HL-60 (cell line): ENCODE data around the gene NR2F2.
"Not testable (repeated sequence)": the region's sequence is repeated elsewhere in the genome, so short reads cannot be mapped to it uniquely, and the experiment has no call there.

Experiments used
- DNase-seq, 2 experiments: peaks; one replicate each; pipeline ENCODE4 v3.0.0-alpha.2; 2010 to 2020; ENCODE audit warnings: low read depth in 1 of 2, low spot score in 1 of 2
- H3K27ac ChIP-seq: fragments of 250-450 bp; sonication (Bioruptor Pico); replicated peaks from 2 replicates; pipeline ENCODE4 v1.5.1; 2020; ENCODE audit warnings: mild to moderate bottlenecking, moderate library complexity
- H3K27me3 ChIP-seq: fragments of 250-450 bp; sonication (Bioruptor Pico); 2 replicates; pipeline ENCODE4 v1.5.1; 2021; ENCODE audit warnings: mild to moderate bottlenecking, moderate library complexity; ENCODE audit not compliant: insufficient read depth, poor library complexity, severe bottlenecking
- H3K4me3 ChIP-seq: replicated peaks from 2 replicates; pipeline ENCODE4 v1.5.1; 2011; ENCODE audit warnings: mild to moderate bottlenecking, control low read depth, low read length; ENCODE audit not compliant: insufficient read depth
- GABPA ChIP-seq: IDR thresholded peaks from 2 replicates; pipeline ENCODE4 v1.6.1; 2012; ENCODE audit warnings: low read depth
- POLR2AphosphoS5 ChIP-seq: IDR thresholded peaks from 2 replicates; pipeline ENCODE4 v1.6.1; 2012; ENCODE audit warnings: low read depth
- SPI1 ChIP-seq: IDR thresholded peaks from 2 replicates; pipeline ENCODE4 v1.6.1; 2012; ENCODE audit warnings: low read depth, mild to moderate bottlenecking, borderline replicate concordance
- TF ChIP-seq, protein P1 (sequence below): IDR thresholded peaks from one replicate; pipeline ENCODE4 v1.5.1; 2011; ENCODE audit warnings: low read length, control low read depth, inconsistent platforms; ENCODE audit not compliant: insufficient read depth
- TF ChIP-seq, protein P2 (sequence below): IDR thresholded peaks from 2 replicates; pipeline ENCODE4 v1.6.1; 2012; ENCODE audit warnings: low read depth; ENCODE audit not compliant: insufficient replicate concordance

NR2F2 gene

DNA sequence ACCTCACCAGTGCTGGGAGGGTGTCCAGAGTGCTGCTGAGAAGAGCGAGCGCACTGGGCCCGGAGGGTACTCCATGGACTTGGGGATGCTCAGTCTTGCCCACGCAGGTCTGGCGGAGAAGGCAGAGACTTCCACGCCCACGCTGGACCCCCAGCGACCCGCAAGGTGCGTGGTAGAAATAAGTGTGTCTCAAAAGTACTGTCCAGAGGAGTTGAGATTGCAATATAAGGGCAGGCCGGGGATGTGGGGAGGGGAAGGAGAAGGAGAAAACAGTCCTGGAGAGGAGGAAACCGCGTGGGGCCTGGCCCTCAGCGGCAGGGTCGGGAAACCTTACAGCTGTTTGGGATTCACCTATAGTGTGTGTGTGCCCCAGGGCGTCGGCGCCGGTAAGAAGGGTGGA is 38.9 kb downstream of the NR2F2 start:
- DNase-seq: no peak
- Histone ChIP-seq H3K27me3 (no peaks in the 10 kb centered on the region), H3K27ac (no peak overlapping the region), H3K4me3 (no peak overlapping the region)
- TF ChIP-seq, protein P1, sequence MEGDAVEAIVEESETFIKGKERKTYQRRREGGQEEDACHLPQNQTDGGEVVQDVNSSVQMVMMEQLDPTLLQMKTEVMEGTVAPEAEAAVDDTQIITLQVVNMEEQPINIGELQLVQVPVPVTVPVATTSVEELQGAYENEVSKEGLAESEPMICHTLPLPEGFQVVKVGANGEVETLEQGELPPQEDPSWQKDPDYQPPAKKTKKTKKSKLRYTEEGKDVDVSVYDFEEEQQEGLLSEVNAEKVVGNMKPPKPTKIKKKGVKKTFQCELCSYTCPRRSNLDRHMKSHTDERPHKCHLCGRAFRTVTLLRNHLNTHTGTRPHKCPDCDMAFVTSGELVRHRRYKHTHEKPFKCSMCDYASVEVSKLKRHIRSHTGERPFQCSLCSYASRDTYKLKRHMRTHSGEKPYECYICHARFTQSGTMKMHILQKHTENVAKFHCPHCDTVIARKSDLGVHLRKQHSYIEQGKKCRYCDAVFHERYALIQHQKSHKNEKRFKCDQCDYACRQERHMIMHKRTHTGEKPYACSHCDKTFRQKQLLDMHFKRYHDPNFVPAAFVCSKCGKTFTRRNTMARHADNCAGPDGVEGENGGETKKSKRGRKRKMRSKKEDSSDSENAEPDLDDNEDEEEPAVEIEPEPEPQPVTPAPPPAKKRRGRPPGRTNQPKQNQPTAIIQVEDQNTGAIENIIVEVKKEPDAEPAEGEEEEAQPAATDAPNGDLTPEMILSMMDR: no peak

DNA sequence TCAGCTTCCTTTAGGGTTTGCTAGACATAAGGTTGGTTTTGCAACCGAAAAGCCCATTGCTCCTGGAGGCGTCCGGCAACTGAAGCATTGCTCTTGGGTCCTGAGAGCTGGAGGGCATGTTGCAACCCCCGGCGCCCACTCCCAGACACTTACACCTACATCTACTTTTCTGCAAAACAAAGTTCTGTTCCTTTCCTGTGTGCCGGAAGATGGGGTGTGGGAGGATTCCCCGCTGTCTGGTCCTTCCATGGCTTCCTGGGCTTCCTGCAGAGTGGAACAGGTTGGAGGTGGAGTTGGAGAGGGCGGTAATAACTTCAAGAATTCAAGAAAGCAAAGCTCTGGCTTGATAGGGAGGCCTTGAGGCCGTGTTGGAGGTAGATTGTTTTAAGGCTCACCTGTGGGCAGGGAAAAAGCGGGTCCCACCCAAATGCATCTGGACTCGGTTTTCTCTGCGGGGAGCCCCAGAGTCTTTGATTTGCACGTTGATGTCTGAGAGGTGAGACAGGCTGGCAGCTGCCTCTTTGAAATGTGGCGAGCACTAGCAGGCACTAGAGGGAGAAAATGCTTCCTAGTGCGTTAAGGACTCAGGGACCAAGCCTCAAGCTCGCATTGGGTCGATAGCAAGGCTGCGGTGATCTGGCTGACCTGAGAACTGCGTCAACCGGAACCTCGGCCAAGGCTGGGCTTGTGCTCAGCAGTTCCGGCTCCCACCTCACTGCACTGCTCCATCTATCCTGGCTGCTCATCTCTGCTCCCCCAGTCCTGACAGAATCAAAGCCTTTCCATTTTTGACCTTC is 39.5 kb downstream of the NR2F2 start:
- Histone ChIP-seq H3K27ac (no peak overlapping the region), H3K4me3 (no peak overlapping the region), H3K27me3 (no peaks in the 10 kb centered on the region)
- TF ChIP-seq POLR2AphosphoS5 (no peak), GABPA (no peak), SPI1 (no peak)
- TF ChIP-seq, protein P1: no peak
- TF ChIP-seq, protein P2, sequence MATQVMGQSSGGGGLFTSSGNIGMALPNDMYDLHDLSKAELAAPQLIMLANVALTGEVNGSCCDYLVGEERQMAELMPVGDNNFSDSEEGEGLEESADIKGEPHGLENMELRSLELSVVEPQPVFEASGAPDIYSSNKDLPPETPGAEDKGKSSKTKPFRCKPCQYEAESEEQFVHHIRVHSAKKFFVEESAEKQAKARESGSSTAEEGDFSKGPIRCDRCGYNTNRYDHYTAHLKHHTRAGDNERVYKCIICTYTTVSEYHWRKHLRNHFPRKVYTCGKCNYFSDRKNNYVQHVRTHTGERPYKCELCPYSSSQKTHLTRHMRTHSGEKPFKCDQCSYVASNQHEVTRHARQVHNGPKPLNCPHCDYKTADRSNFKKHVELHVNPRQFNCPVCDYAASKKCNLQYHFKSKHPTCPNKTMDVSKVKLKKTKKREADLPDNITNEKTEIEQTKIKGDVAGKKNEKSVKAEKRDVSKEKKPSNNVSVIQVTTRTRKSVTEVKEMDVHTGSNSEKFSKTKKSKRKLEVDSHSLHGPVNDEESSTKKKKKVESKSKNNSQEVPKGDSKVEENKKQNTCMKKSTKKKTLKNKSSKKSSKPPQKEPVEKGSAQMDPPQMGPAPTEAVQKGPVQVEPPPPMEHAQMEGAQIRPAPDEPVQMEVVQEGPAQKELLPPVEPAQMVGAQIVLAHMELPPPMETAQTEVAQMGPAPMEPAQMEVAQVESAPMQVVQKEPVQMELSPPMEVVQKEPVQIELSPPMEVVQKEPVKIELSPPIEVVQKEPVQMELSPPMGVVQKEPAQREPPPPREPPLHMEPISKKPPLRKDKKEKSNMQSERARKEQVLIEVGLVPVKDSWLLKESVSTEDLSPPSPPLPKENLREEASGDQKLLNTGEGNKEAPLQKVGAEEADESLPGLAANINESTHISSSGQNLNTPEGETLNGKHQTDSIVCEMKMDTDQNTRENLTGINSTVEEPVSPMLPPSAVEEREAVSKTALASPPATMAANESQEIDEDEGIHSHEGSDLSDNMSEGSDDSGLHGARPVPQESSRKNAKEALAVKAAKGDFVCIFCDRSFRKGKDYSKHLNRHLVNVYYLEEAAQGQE: no peak
- no peak for DNase-seq

GRCh38 chr15:96372554-96372953 is 42.1 kb downstream of the NR2F2 start:
- no peak overlapping the region for H3K27ac ChIP-seq
- no peaks in the 10 kb centered on the region for H3K27me3 ChIP-seq
- no peak overlapping the region for H3K4me3 ChIP-seq
- no peak for DNase-seq
- TF ChIP-seq POLR2AphosphoS5 (no peak), GABPA (no peak), SPI1 (no peak)
- TF ChIP-seq, protein P2: no peak
- TF ChIP-seq, protein P1: no peak

GRCh38 chr15:96374499-96374898 is 44.0 kb downstream of the NR2F2 start:
- Histone ChIP-seq H3K27ac (no peak overlapping the region), H3K4me3 (no peak overlapping the region), H3K27me3 (no peaks in the 10 kb centered on the region)
- TF ChIP-seq, protein P1: no peak
- TF ChIP-seq SPI1 (no peak), POLR2AphosphoS5 (no peak), GABPA (no peak)
- TF ChIP-seq, protein P2: no peak
- DNase-seq: no peak

DNA sequence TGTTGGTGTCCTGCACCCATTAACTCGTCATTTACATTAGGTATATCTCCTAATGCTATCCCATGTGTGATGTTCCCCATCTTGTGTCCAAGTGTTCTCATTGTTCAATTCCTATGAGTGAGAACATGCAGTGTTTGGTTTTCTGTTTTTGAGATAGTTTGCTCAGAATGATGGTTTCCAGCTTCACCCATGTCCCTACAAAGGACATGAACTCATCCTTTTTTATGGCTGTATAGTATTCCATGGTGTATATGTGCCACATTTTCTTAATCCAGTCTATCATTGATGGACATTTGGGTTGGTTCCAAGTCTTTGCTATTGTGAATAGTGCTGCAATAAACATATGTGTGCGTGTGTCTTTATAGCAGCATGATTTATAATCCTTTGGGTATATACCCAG is 49.1 kb downstream of the NR2F2 start:
- DNase-seq, H3K27ac ChIP-seq, H3K4me3 ChIP-seq, H3K27me3 ChIP-seq: not testable (repeated sequence)
